K562 (cell line): Measurements from ENCODE around the gene IL17F. TPM values are rescaled to one million over a fixed set of nuclear protein-coding genes. Genes with fewer than 3 reads are reported as not detected.

Source experiments
- ATAC-seq: fragments of 200-7000 bp; cut with Tn5 transposase; 3 replicates; pipeline ENCODE4 v1.9.1; 2020; ENCODE audit warnings: moderate library complexity
- BruUV-seq: library from RNA; stranded (reverse); fragments of 400-500 nt; replicated peaks from 2 replicates; lab custom pipeline; 2021; lab: Mats Ljungman, UMichigan
- CTCF ChIA-PET: fragments of 300-600 bp; formaldehyde crosslinking; extraction: SDS; loops from one replicate; lab custom pipeline; 2021; ENCODE audit warnings: low intra/inter-chr PET ratio; lab: Yijun Ruan, JAX
- POLR2A ChIA-PET: fragments of 300-600, 350-650 bp; sonication (Branson Sonifier 250); formaldehyde crosslinking; extraction: SDS; loops from one replicate; lab custom pipeline; 2021; ENCODE audit warnings: antibody characterized with exemption, inconsistent platforms; lab: Yijun Ruan, JAX
- DNase-seq, 4 experiments: peaks; one replicate each; pipeline versions ENCODE4 v3.0.0 to v3.0.0-alpha.2; 2011 to 2018; ENCODE audit warnings: low spot score in 3 of 4, mixed read lengths in 3 of 4; ENCODE audit errors: extremely low read depth in 1 of 4
- FAIRE-seq: peaks from 2 replicates; lab custom pipeline; 2011; peaks lifted over from hg19 to GRCh38; lab: Jason Lieb, UNC
- H2AFZ ChIP-seq: 2 replicates; pipeline ENCODE4 v1.6.0; 2011; ENCODE audit warnings: low read depth, low read length, control low read depth, inconsistent platforms
- H3K27ac ChIP-seq: fragments of 200-600 bp; 3 replicates; pipeline ENCODE4 v1.8.0; 2011; ENCODE audit warnings: low read depth, mild to moderate bottlenecking, control low read depth, inconsistent platforms, low read length, moderate library complexity, mixed read lengths; ENCODE audit errors: extremely low read depth
- H3K27me3 ChIP-seq, 2 experiments: fragments of 300-600 bp in 1 of 2; 2 replicates in 1 of 2; 3 replicates in 1 of 2; pipeline versions ENCODE4 v1.6.0 to v1.8.0; 2011; ENCODE audit warnings: inconsistent platforms in 2 of 2, low read length in 2 of 2, mild to moderate bottlenecking in 1 of 2, mixed read lengths in 1 of 2, moderate library complexity in 1 of 2; ENCODE audit not compliant: control insufficient read depth in 2 of 2, insufficient read depth in 2 of 2
- H3K36me3 ChIP-seq: fragments of 300-600 bp; 3 replicates; pipeline ENCODE4 v1.8.0; 2011; ENCODE audit warnings: mild to moderate bottlenecking, low read length, inconsistent platforms; ENCODE audit not compliant: control insufficient read depth, insufficient read depth
- H3K4me1 ChIP-seq, 2 experiments: fragments of 200-600 bp in 1 of 2; replicated peaks in 1 of 2; 2 replicates in 1 of 2; 3 replicates in 1 of 2; pipeline versions ENCODE4 v1.5.1 to v1.8.0; 2011; ENCODE audit warnings: inconsistent platforms in 2 of 2, low read length in 2 of 2, mild to moderate bottlenecking in 1 of 2, mixed read lengths in 1 of 2, moderate library complexity in 1 of 2; ENCODE audit not compliant: control insufficient read depth in 2 of 2, insufficient read depth in 2 of 2
- H3K4me2 ChIP-seq: 2 replicates; pipeline ENCODE4 v1.6.1; 2011; ENCODE audit warnings: low read length, control low read depth, inconsistent platforms, mixed read lengths; ENCODE audit not compliant: insufficient read depth
- H3K4me3 ChIP-seq: fragments of 200-600 bp; sonication (generic), shearing (Covaris generic); 2 replicates; pipeline ENCODE4 v1.5.1; 2016; ENCODE audit warnings: control low read depth, inconsistent platforms
- H3K79me2 ChIP-seq: fragments of 200-600 bp; 3 replicates; pipeline ENCODE4 v1.8.0; 2011; ENCODE audit warnings: low read length, inconsistent platforms; ENCODE audit not compliant: control insufficient read depth, insufficient read depth
- H3K9ac ChIP-seq, 2 experiments: 2 replicates each; pipeline versions ENCODE4 v1.6.0 to v1.6.1; 2011; ENCODE audit warnings: low read depth in 2 of 2, low read length in 2 of 2, control low read depth in 1 of 2, inconsistent platforms in 1 of 2, mild to moderate bottlenecking in 1 of 2, mixed read lengths in 1 of 2; ENCODE audit not compliant: insufficient read depth in 1 of 2
- H3K9me1 ChIP-seq: one replicate; pipeline ENCODE4 v1.6.0; 2011; ENCODE audit warnings: inconsistent platforms, mild to moderate bottlenecking, low read length, moderate library complexity; ENCODE audit not compliant: control insufficient read depth, insufficient read depth
- H3K9me3 ChIP-seq: replicated peaks from 2 replicates; pipeline ENCODE4 v1.5.1; 2011; ENCODE audit warnings: low read depth, low read length, inconsistent platforms; ENCODE audit not compliant: control insufficient read depth, insufficient read depth
- H4K20me1 ChIP-seq: replicated peaks from 2 replicates; pipeline ENCODE4 v1.6.1; 2011; ENCODE audit warnings: low read length, inconsistent platforms, mixed read lengths; ENCODE audit not compliant: control insufficient read depth, insufficient read depth
- BDP1 ChIP-seq: IDR thresholded peaks from 3 replicates; pipeline ENCODE4 v1.6.1; 2011; ENCODE audit not compliant: insufficient read length, insufficient read depth
- CCAR2 ChIP-seq: fragments of 200-400 bp; formaldehyde crosslinking; IDR thresholded peaks from 2 replicates; pipeline ENCODE4 v1.6.1; 2017; ENCODE audit warnings: mild to moderate bottlenecking, low read depth, low read length
- ESRRA ChIP-seq: fragments of 450-650 bp; IDR thresholded peaks from 2 replicates; pipeline ENCODE4 v1.6.1; 2014; ENCODE audit warnings: low read depth, mild to moderate bottlenecking, moderate library complexity, borderline replicate concordance
- HDGF ChIP-seq: fragments of 450-650 bp; IDR thresholded peaks from 2 replicates; pipeline ENCODE4 v1.6.1; 2016
- MTA1 ChIP-seq: fragments of 450-650 bp; IDR thresholded peaks from 2 replicates; pipeline ENCODE4 v1.6.1; 2017; ENCODE audit warnings: borderline replicate concordance
- PHB ChIP-seq: fragments of 250-450 bp; sonication (Bioruptor Pico); IDR thresholded peaks from 2 replicates; pipeline ENCODE4 v1.5.0; 2021
- RBM25 ChIP-seq: fragments of 200-400 bp; formaldehyde crosslinking; IDR thresholded peaks from 2 replicates; pipeline ENCODE4 v1.6.1; 2018; ENCODE audit warnings: low read length, low read depth, moderate library complexity; ENCODE audit not compliant: severe bottlenecking
- RFX7 ChIP-seq: fragments of 250-450 bp; sonication (Bioruptor Pico); IDR thresholded peaks from 2 replicates; pipeline ENCODE4 v1.5.1; 2021; ENCODE audit warnings: mild to moderate bottlenecking
- ZNF589 ChIP-seq: fragments of 200-800 bp; sonication (Bioruptor generic); IDR thresholded peaks from 2 replicates; pipeline ENCODE4 v1.6.1; 2016; ENCODE audit warnings: low read depth, missing genetic modification characterization, missing compliant biosample characterization
- ZNF778 ChIP-seq: fragments of 450-650 bp; formaldehyde crosslinking; IDR thresholded peaks from 2 replicates; pipeline ENCODE4 v1.4.0; 2020; ENCODE audit warnings: mild to moderate bottlenecking, moderate library complexity
- WGBS: fragments of 100-300 bp; shearing (Covaris generic); methylation state at CpG from one replicate; pipeline ENCODE4 v1.1.6; 2016; ENCODE audit warnings: low coverage, mixed read lengths; ENCODE audit not compliant: insufficient coverage; ENCODE audit errors: missing lambda C conversion rate; 5-methylcytosine and 5-hydroxymethylcytosine counted together
- in situ Hi-C: fragments of 300-500 bp; cut with MboI; formaldehyde crosslinking; loops from 4 replicates; pipeline ENCODE4 v1.15.0; 2018; ENCODE audit warnings: inconsistent platforms, mixed read lengths
- intact Hi-C: fragments of 100-400 bp; cut with micrococcal nuclease; formaldehyde crosslinking; loops from 2 replicates; pipeline ENCODE4 v1.14.2; 2022
- polyA plus RNA-seq, 8 experiments: library from polyadenylated mRNA; depleted of rRNA in 4 of 8; stranded (reverse) in 5 of 8; unstranded in 3 of 8; fragments of >200 nt; fragmentation: Nextera tagmentation in 2 of 8; fragmentation: Illumina TruSeq in 1 of 8; extraction: Ambion mirVana in 2 of 8; extraction: Trizol in 1 of 8; gene quantifications; 2 replicates each; pipeline versions ENCODE4 v1.2.1 to v1.2.3, GENCODE V29; 2011 to 2014; ENCODE audit warnings: inconsistent platforms in 1 of 8, missing spikeins in 1 of 8
- total RNA-seq, 7 experiments: library from RNA; depleted of rRNA in 6 of 7; stranded (reverse); fragments of >200 nt in 6 of 7; fragmentation: Illumina TruSeq in 2 of 7; extraction: Trizol in 2 of 7; gene quantifications; 2 replicates each; pipeline versions ENCODE4 v1.2.1 to v1.2.3, GENCODE V29; 2011 to 2021; ENCODE audit warnings: low replicate concordance in 1 of 7
- TF ChIP-seq, protein P1 (sequence below): IDR thresholded peaks from 2 replicates; pipeline ENCODE4 v1.6.1; 2016; ENCODE audit warnings: missing genetic modification characterization, missing compliant biosample characterization
- TF ChIP-seq, protein P2 (sequence below): sonication (generic); formaldehyde crosslinking; IDR thresholded peaks from 2 replicates; pipeline ENCODE4 v1.8.1; 2023; ENCODE audit warnings: mild to moderate bottlenecking, missing genetic modification reagents

Gene IL17F
- total and polyA plus RNA-seq, 9 of the 15 experiments (the other 6 are each of a cell fraction or from before 2014, with no cell fraction given): not detected

GRCh38 chr6:52217761-52218160 is 26.5 kb downstream of the IL17F start:
- Histone ChIP-seq H3K36me3 (no peaks in the 10 kb centered on the region), H3K9me3 (no peaks in the 10 kb centered on the region), H3K4me3 (no peak overlapping the region), H3K79me2 (no peaks in the 10 kb centered on the region), H3K27ac (no peak overlapping the region), H3K4me1 (no peaks in the 10 kb centered on the region), H3K4me2 (no peak overlapping the region), H3K9me1 (no peaks in the 10 kb centered on the region), H4K20me1 (no peaks in the 10 kb centered on the region), H2AFZ (no peak overlapping the region), H3K27me3 (0 out of 5 replicates have a peak, but pooled peaks cover 0 to 5% of the 10 kb centered on the region in 2 experiments), H3K9ac (no peak overlapping the region)
- TF ChIP-seq BDP1 (no peak), ZNF778 (CRISPR knock-in tag) (no peak), ZNF589 (no peak), CCAR2 (no peak), PHB (CRISPR knock-in tag) (no peak), HDGF (no peak), RBM25 (no peak), MTA1 (no peak), ESRRA (no peak), RFX7 (CRISPR knock-in tag) (no peak)
- TF ChIP-seq, protein P1, sequence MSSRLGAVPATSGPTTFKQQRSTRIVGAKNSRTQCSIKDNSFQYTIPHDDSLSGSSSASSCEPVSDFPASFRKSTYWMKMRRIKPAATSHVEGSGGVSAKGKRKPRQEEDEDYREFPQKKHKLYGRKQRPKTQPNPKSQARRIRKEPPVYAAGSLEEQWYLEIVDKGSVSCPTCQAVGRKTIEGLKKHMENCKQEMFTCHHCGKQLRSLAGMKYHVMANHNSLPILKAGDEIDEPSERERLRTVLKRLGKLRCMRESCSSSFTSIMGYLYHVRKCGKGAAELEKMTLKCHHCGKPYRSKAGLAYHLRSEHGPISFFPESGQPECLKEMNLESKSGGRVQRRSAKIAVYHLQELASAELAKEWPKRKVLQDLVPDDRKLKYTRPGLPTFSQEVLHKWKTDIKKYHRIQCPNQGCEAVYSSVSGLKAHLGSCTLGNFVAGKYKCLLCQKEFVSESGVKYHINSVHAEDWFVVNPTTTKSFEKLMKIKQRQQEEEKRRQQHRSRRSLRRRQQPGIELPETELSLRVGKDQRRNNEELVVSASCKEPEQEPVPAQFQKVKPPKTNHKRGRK (tag): no peak
- TF ChIP-seq, protein P2, sequence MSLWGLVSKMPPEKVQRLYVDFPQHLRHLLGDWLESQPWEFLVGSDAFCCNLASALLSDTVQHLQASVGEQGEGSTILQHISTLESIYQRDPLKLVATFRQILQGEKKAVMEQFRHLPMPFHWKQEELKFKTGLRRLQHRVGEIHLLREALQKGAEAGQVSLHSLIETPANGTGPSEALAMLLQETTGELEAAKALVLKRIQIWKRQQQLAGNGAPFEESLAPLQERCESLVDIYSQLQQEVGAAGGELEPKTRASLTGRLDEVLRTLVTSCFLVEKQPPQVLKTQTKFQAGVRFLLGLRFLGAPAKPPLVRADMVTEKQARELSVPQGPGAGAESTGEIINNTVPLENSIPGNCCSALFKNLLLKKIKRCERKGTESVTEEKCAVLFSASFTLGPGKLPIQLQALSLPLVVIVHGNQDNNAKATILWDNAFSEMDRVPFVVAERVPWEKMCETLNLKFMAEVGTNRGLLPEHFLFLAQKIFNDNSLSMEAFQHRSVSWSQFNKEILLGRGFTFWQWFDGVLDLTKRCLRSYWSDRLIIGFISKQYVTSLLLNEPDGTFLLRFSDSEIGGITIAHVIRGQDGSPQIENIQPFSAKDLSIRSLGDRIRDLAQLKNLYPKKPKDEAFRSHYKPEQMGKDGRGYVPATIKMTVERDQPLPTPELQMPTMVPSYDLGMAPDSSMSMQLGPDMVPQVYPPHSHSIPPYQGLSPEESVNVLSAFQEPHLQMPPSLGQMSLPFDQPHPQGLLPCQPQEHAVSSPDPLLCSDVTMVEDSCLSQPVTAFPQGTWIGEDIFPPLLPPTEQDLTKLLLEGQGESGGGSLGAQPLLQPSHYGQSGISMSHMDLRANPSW (CRISPR knock-in tag): no peak
- intact Hi-C loops: no loop called here
- ChIA-PET POLR2A (no interaction called here), CTCF (no interaction called here)
- 0% methylated on average over 2 of the region's 2 CpGs for WGBS
- no peak for ATAC-seq
- DNase-seq: no peak
- no peak for FAIRE-seq
- in situ Hi-C loops: no loop called here
- BruUV-seq: no TSS peak
